ENCODE data around the gene ATP13A3.
"Not testable (repeated sequence)": the region's sequence is repeated elsewhere in the genome, so short reads cannot be mapped to it uniquely, and the experiment has no call there.

Gene ATP13A3

DNA sequence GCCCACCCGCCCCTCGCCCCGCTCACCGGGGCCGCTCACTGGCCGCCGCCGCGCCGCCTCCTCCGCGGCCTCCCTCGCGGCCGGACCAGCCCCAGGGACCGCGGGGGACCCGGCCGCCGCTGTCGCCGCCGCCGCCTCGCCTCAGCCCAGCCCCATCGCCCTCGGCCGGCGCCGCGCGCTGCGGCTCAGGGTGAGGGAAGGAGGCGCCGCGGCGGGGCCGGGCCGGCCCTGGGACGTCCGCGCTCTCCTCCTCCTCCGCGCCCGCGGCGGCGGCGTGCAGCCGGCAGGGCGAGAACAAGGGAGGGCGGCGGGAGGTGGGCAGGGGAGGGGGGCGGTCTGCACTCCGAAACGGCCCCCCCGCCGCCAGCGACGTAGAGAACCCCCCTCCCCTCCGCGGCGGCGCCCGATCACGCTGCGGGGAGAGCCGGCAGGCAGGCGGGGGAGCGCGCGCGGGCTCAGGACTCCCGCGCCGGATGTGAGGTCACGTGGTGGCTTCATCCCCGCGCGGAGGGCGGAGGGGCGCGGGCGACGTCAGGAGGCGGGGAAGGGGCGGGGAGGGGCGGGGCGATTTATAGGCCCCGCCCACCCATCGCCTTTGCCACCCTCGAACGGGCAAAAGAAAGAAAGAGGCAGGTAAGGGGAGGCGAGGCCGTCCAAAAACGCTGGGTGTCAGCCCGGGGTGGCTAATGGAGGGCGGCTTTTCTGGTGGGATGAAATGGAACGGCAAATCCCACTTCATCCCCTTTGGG, at the start of gene ATP13A3:
ATP13A3 (minus strand) TSS at position 463 of the 749 bp plus-strand sequence. CDS start 24,812 bp downstream, outside the sequence.
- peak; percentile 99 to 100 for DNase-seq (ENCODE audit: low read depth in 1 of 2, low spot score in 1 of 2)
- peak; percentile 15; the same call in 1 of the 2 replicates for TF ChIP-seq JUND (IDR thresholded peaks at IDR 0.05; ENCODE audit: low read depth)
- in situ Hi-C loops (cut with HindIII; ENCODE audit: low pct_unique_long_range_greater_than_20kb, low sequenced_read_pairs), result no loop called here

GRCh38 chr3:194535199-194535598, 48.4 kb upstream of the ATP13A3 start:
- in situ Hi-C loops (cut with HindIII; ENCODE audit: low pct_unique_long_range_greater_than_20kb, low sequenced_read_pairs), result not testable (repeated sequence)

GRCh38 chr3:194534243-194534642, 47.4 kb upstream of the ATP13A3 start:
- DNase-seq (ENCODE audit: low read depth in 1 of 2, low spot score in 1 of 2), result no peak
- no peak for TF ChIP-seq JUND (IDR thresholded peaks at IDR 0.05; ENCODE audit: low read depth)
- in situ Hi-C loops (cut with HindIII; ENCODE audit: low pct_unique_long_range_greater_than_20kb, low sequenced_read_pairs), result no loop called here

More at GRCh38 chr3:194535199-194535598, 48.4 kb upstream of the ATP13A3 start:
- DNase-seq (ENCODE audit: low read depth in 1 of 2, low spot score in 1 of 2), result not testable (repeated sequence)

GRCh38 chr3:194532591-194532990, 45.8 kb upstream of the ATP13A3 start:
- DNase-seq (ENCODE audit: low read depth in 1 of 2, low spot score in 1 of 2), result no peak
- TF ChIP-seq JUND (IDR thresholded peaks at IDR 0.05; ENCODE audit: low read depth), result no peak
- in situ Hi-C loops (cut with HindIII; ENCODE audit: low pct_unique_long_range_greater_than_20kb, low sequenced_read_pairs), result no loop called here

GRCh38 chr3:194527726-194528125, 40.9 kb upstream of the ATP13A3 start:
- no peak for TF ChIP-seq JUND (IDR thresholded peaks at IDR 0.05; ENCODE audit: low read depth)
- no peak for DNase-seq (ENCODE audit: low read depth in 1 of 2, low spot score in 1 of 2)
- in situ Hi-C loops (cut with HindIII; ENCODE audit: low pct_unique_long_range_greater_than_20kb, low sequenced_read_pairs), result no loop called here

- in situ Hi-C loops (cut with HindIII; ENCODE audit: low pct_unique_long_range_greater_than_20kb, low sequenced_read_pairs), result no loop called here
- TF ChIP-seq JUND (IDR thresholded peaks at IDR 0.05; ENCODE audit: low read depth), result no peak
Measured at GRCh38 chr3:194526164-194526563, 39.4 kb upstream of the ATP13A3 start.

DNA sequence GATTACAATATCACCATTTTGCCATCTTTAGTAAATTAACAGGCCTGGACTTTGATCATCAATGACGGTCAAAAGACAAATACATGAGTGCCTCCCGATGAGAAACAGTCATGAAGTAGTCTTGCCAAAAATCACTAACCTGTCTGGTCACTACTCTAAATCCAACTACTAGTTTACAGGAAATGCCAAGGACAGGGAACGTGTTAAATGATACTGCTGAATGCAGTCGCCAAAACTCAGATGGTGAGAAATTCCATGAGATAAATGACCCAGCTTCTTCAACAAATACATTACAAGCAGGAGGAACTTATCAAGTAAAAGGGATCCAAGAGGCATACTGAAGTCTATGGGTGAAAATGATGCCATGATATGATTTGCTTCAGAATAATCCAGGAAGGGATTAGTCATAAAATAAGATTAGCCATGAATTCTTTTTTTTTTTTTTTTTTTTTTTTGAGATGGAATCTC, 35.8 kb upstream of the ATP13A3 start:
- in situ Hi-C loops (cut with HindIII; ENCODE audit: low pct_unique_long_range_greater_than_20kb, low sequenced_read_pairs), result no loop called here

More at GRCh38 chr3:194526164-194526563, 39.4 kb upstream of the ATP13A3 start:
- DNase-seq (ENCODE audit: low read depth in 1 of 2, low spot score in 1 of 2), result no peak

DNA sequence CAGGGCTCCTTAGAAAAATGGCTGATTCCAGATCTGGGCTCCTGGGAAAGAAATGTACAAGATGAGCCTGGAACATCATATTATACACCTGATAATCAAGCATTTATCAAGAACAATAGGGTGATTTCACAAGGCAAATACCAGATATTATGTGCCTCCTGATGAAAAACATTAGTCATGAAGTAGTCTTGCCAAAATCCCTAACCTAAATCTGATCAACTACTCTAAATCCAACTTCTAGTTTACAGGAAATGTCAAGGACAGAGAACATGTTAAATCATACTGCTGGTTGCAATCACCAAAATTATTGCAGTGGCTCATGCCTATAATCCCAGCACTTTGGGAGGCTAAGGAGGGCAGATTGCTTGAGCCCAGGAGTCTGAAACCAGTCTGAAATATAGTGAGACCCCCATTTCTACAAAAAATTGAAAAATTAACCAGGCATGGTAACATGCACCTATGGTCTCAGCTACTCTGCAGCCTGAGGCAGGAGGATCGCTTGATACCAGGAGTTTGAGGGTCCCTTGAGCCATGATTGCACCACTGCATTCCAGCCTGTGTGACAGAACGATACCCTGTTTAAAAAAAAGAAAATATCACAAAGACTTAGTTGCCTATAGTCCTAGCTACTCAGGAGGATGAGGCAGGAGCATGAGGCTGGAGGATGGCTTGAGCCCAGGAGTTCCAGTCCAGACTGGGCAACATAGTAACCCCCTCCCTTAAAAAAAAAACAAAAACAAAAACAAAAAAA, 34.9 kb upstream of the ATP13A3 start:
- no peak for TF ChIP-seq JUND (IDR thresholded peaks at IDR 0.05; ENCODE audit: low read depth)
- in situ Hi-C loops (cut with HindIII; ENCODE audit: low pct_unique_long_range_greater_than_20kb, low sequenced_read_pairs), result no loop called here
- no peak for DNase-seq (ENCODE audit: low read depth in 1 of 2, low spot score in 1 of 2)

More for the DNA sequence above, 35.8 kb upstream of the ATP13A3 start:
- DNase-seq (ENCODE audit: low read depth in 1 of 2, low spot score in 1 of 2), result peak; percentile 32 to 65
- TF ChIP-seq JUND (IDR thresholded peaks at IDR 0.05; ENCODE audit: low read depth), result no peak

DNA sequence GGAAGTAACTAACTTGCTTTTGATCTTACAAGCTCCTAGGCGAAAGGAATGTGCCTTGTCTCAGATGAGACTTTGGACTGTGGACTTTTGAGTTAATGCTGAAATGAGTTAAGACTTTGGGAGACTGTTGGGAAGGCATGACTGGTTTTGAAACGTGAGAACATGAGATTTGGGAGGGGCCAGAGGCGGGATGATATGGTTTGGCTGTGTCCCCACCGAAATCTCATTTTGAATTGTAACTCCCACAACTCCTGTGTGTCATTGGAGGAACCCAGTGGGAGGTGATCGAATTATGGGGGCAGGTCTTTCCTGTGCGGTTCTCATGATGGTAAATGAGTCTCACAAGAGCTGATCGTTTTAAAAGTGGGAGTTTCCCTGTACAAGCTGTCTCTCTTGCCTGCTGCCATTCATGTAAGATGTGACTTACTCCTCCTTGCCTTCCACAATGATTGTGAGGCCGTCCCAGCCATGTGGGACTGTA, 33.9 kb upstream of the ATP13A3 start:
- in situ Hi-C loops (cut with HindIII; ENCODE audit: low pct_unique_long_range_greater_than_20kb, low sequenced_read_pairs); DNase-seq (ENCODE audit: low read depth in 1 of 2, low spot score in 1 of 2): not testable (repeated sequence)

DNA sequence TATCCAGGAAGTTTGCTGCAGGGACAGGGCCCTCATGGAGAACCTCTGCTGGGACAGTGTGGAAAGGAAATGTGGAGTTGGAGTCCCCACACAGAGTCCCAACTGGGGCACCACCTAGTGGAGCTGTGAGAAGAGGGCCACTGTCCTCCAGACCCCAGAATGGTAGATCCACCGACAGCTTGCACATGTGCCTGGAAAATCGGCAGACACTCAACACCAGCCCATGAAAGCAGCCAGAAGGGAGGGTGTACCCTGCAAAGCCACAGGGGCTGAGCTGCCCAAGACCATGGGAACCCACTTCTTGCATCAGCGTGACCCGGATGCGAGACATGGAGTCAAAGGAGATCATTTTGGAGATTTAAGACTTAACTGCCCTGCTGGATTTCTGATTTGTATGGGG, 33.4 kb upstream of the ATP13A3 start:
- in situ Hi-C loops (cut with HindIII; ENCODE audit: low pct_unique_long_range_greater_than_20kb, low sequenced_read_pairs); DNase-seq (ENCODE audit: low read depth in 1 of 2, low spot score in 1 of 2): not testable (repeated sequence)

DNA sequence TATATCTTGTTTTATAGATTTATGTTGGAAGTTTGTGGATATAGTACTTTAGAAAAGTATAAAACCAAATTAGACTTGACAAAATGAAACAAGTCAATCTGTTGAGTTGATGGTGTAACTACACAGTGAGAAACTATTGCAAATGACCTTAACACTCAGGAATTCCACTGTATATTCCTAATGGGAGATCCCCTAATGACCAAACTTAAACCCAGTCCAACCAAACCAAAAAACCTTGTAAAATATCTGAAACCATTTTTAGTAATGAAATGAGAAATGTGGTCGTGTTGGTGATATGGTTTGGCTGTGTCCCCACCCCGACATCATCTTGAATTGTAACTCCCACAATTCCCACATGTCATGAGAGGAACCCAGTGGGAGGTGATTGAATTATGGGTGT, 31.9 kb upstream of the ATP13A3 start:
- TF ChIP-seq JUND (IDR thresholded peaks at IDR 0.05; ENCODE audit: low read depth), result no peak
- in situ Hi-C loops (cut with HindIII; ENCODE audit: low pct_unique_long_range_greater_than_20kb, low sequenced_read_pairs), result no loop called here
- DNase-seq (ENCODE audit: low read depth in 1 of 2, low spot score in 1 of 2), result no peak

DNA sequence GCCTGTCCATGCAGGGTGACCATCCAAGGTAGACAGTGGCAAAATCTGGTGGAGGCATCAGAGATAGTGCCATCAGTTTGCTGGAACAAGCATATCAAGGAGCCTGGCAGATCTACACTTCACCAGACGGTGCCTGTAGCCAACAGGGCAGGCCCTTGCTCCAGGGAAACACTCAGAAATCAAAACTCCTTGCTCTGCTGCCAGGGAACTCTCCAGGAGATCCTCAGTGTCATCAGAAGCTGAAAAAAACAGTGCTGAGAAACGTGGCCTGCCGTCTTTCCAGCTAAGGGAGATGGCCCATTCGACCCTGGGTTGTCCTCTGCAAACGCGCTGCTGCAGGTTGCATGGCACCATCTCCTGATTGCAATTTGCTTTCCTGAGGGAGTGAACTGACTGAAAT, 30.5 kb upstream of the ATP13A3 start:
- TF ChIP-seq JUND (IDR thresholded peaks at IDR 0.05; ENCODE audit: low read depth), result no peak
- no peak for DNase-seq (ENCODE audit: low read depth in 1 of 2, low spot score in 1 of 2)
- in situ Hi-C loops (cut with HindIII; ENCODE audit: low pct_unique_long_range_greater_than_20kb, low sequenced_read_pairs), result no loop called here

DNA sequence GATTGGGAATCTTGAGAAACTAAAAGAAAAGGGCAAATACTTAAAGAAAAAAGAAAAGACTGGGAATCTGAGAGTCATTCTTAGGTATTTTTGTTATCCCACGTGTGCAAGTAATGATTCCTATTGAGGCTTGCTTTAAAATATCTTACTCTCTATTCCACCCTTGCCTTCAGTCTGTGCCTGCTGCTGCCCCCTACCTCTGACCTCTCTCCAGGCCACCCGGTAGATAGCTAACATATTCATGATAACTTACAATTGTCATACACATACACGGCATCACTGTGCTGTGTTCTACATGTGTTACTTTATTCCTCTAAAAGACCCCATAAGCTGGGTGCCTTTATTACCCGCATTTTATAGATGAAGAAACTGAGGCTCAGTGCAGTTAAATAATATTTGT, 27.8 kb upstream of the ATP13A3 start:
- in situ Hi-C loops (cut with HindIII; ENCODE audit: low pct_unique_long_range_greater_than_20kb, low sequenced_read_pairs), result no loop called here
- no peak for DNase-seq (ENCODE audit: low read depth in 1 of 2, low spot score in 1 of 2)
- TF ChIP-seq JUND (IDR thresholded peaks at IDR 0.05; ENCODE audit: low read depth), result no peak
